Midbrain (tissue), 1 donor: ENCODE measurements around the gene ARHGAP18.

ENCODE experiments used
- DNase-seq: peaks from one replicate; lab custom pipeline; 2025; lab: John Stamatoyannopoulos, UW

The ARHGAP18 gene

GRCh38 chr6:129643176-129643575, 66.8 kb downstream of the ARHGAP18 start:
- no peak for DNase-seq

DNA sequence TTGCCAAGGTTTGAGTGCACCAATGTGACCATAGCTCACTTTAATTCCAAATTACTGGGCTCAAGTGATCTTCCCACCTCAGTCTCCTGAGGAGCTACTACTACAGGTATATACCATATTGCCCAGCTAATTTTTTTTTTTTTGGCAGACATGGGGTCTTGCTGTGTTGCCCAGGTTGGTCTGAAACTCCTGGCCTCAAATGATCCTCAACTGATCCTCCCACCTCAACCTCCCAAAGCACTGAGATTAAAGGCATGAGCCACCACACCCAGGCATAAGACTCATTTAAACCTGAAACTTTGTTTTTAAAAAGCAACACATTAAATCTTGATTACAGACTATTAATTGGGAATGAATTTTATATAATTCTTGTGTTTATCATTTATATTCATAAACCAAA, 67.7 kb downstream of the ARHGAP18 start:
- no peak for DNase-seq

- DNase-seq, result no peak
Observed at GRCh38 chr6:129641344-129641743, 68.6 kb downstream of the ARHGAP18 start.

DNA sequence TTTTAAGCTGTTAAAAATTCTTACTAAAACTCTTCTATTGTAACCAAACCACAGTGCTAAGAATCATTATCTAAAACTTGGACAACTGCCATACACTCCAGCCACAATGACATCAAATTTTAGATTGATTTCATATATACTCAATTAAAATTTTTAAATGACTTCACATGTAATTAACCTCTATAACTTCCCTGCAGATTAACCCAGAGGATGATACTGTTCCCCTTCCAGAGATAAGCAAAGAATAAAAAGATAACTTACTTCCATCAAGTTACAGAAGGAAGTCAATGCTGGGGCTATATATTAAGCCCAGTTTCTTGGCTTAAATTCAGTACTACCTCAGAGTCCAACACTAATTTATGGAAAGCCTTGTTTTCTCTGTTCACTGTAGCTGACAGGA, 71.3 kb downstream of the ARHGAP18 start:
- DNase-seq, result no peak

- no peak for DNase-seq
Observed at GRCh38 chr6:129638055-129638684, 71.8 kb downstream of the ARHGAP18 start.

- DNase-seq, result no peak
Observed at GRCh38 chr6:129637340-129638054, 72.5 kb downstream of the ARHGAP18 start.

- DNase-seq, result no peak
Observed at GRCh38 chr6:129635396-129636130, 74.4 kb downstream of the ARHGAP18 start.

DNA sequence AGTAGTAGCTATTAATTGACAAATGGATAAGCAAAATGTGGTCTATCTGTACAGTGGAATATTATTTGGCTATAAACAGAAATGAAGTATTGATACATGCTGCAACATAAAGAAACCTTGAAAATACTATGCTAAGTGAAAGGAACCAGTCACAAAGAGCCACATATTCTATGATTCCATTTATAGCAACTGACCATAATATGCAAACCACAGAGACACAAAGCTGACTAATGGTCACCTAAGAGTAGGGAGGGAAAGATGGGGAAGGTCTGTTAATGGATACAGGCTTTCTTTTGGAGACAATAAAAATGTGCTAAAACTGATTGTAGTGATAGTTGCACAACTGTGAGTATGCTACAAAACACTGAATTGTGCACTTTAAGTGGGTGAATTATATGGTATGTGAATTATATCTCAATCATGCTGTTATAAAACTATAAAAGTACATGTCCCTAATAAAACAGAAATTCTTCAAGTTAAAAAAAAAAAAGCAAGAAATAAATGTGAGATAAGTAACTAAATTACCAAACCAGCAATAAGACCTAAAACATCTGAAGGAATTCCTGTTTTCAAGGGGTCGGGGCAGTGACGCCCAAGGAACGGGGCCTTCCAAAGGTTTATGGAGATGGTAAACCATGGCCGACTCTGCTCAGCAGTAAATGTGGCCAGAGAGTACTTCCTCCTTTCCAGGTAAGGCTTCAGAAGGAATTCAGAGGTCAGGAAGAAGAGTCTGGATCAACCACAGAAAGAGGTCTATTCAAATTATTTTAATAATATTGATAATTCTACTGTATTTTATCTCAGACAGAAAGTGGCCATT, 75.4 kb downstream of the ARHGAP18 start:
- no peak for DNase-seq

DNA sequence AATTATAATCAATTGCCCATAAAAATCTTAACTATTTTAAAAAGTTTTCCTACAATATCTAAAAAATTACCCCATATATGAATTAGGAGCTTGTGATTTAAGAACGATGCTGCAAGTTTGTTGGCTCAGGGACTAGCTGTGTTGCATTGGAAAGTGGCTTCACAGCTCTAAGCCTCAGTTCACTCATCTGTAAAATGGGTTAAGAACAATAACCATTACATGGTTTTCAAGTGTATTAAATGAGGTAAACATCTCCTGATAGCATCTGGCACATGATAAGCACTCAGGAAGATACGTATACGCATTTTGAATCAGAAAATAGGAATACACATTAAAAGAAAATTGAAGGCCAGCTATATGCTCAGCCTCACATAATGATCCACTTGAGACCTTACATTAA, 76.4 kb downstream of the ARHGAP18 start:
- DNase-seq, result no peak

- DNase-seq, result no peak
Observed at GRCh38 chr6:129632172-129632613, 77.8 kb downstream of the ARHGAP18 start.

DNA sequence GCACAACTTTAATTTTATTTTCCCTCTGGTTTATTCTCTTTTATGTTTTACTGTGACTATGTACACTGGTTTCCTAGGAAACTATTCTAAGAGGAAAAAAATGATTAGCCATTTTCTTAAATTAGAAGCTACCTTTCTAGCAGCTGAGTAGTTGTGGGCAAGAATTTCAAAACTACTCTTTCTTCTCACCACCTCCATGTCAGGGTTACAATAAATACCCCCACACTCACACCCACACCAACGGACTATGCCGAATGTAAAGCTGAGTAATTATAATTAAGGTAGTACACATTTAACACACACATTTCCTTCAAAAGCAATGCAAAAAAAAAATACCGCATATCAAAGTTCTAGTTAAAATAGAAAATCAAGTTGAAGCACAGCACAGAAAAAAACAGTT, 78.9 kb downstream of the ARHGAP18 start:
- no peak for DNase-seq

DNA sequence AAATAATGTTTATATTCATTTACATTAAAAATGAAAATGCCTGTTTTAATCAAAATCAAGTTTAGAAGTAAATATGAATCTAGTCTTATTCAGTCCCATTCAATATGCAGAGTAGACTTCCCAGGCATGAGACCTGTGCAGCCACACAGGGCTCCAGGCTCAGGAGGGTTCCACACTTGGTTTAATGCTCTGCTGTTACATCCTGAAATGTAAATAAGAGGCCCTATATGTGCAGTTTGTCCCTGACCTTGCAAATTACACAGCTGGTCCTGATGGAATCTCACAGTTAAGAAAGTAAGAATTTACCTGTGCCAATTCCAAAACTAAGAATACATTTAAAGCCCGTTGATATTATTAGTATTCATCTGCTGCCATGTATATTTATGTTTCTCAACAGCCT, 79.4 kb downstream of the ARHGAP18 start:
- no peak for DNase-seq

- peak; percentile 26 for DNase-seq
Observed at GRCh38 chr6:129628101-129628815, 81.7 kb downstream of the ARHGAP18 start.

DNA sequence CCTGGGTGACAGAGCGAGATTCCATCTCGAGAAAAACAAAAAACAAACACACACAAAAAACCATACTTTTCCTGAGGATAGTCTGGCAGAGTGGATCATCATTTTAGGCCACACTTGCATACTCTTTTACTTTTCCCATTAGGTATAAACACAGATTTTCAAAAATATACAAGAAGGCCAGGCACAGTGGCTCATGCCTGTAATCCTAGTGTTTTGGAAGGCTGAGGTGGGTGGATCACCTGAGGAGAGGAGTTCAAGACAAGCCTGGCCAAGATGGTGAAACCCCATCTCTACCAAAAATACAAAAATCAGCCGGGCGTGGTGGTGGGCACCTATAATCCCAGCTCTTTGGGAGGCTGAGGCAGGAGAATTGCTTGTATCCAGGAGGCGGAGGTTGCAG, 85.5 kb downstream of the ARHGAP18 start:
- DNase-seq, result no peak

GRCh38 chr6:129623008-129623732, 86.8 kb downstream of the ARHGAP18 start:
- no peak for DNase-seq

DNA sequence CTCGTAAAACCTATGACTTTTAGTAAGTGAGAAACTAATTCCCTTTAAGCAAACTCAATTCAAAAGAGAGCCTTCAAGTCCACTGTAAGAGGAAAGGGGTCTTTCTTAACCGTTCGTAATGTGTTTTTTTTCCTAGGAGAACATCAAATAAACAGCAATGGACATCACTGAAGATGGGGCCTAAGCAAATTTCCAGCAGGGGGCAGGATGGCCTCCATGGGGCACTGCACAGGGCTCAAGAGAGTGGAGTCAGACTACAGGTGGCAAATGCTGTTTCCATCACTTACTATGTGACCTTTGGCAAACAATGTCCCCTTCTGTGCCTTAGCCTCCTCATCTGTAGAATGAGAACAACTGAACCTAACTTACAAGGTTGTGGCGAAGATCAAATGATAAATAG, 88.7 kb downstream of the ARHGAP18 start:
- DNase-seq, result no peak

GRCh38 chr6:129620234-129620610, 89.8 kb downstream of the ARHGAP18 start:
- DNase-seq, result no peak

- DNase-seq, result no peak
Observed at GRCh38 chr6:129619579-129620233, 90.3 kb downstream of the ARHGAP18 start.

GRCh38 chr6:129617986-129618385, 92.0 kb downstream of the ARHGAP18 start:
- no peak for DNase-seq

DNA sequence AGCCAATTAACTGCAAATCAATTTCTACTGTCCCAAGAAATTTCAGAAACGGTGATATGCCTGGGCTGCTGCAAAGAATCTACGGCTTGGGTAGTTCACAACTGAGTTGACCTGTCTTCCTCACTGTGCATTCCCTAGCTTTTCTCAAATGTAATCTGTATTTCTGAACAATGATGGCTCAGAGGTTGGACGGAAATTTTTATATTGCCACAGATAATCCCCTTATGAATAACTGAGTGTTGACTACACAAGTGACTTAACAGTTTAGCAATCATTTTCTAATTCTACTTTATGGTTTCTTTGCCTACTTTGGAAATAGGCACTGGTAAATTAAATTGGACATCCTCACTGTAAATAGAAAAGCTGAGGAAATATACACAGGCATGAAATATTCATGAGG, 94.5 kb downstream of the ARHGAP18 start:
- DNase-seq, result no peak
